Keratinocyte (primary cell): Measurements from ENCODE around the gene TFR2. TPM values are rescaled to one million over a fixed set of nuclear protein-coding genes. Genes with fewer than 3 reads are reported as not detected.

Experiments
- DNase-seq: peaks from one replicate; pipeline ENCODE4 v3.0.0-alpha.2; 2011; ENCODE audit warnings: low read depth, missing footprints, low spot score
- FAIRE-seq: peaks from 2 replicates; lab custom pipeline; 2011; peaks lifted over from hg19 to GRCh38; lab: Jason Lieb, UNC
- H2AFZ ChIP-seq: 2 replicates; pipeline ENCODE4 v1.6.0; 2012; ENCODE audit warnings: low read length, control low read depth, inconsistent platforms; ENCODE audit not compliant: control insufficient read depth
- H3K27ac ChIP-seq: 2 replicates; pipeline ENCODE4 v1.5.1; 2011; ENCODE audit warnings: low read length; ENCODE audit not compliant: control insufficient read depth, insufficient read depth
- H3K27me3 ChIP-seq: 3 replicates; pipeline ENCODE4 v1.6.0; 2011; ENCODE audit warnings: low read length; ENCODE audit not compliant: control insufficient read depth, insufficient read depth; ENCODE audit errors: extremely low read depth
- H3K36me3 ChIP-seq, 2 experiments: 2 replicates in 1 of 2; 3 replicates in 1 of 2; pipeline ENCODE4 v1.5.1; 2011; ENCODE audit warnings: low read length in 2 of 2, mild to moderate bottlenecking in 1 of 2; ENCODE audit not compliant: control insufficient read depth in 2 of 2, insufficient read depth in 2 of 2; ENCODE audit errors: extremely low read depth in 1 of 2
- H3K4me1 ChIP-seq: 3 replicates; pipeline ENCODE4 v1.5.1; 2011; ENCODE audit warnings: low read length; ENCODE audit not compliant: control insufficient read depth, insufficient read depth; ENCODE audit errors: extremely low read depth
- H3K4me2 ChIP-seq: 3 replicates; pipeline ENCODE4 v1.6.0; 2011; ENCODE audit warnings: low read depth, low read length; ENCODE audit not compliant: control insufficient read depth, insufficient read depth; ENCODE audit errors: extremely low read depth
- H3K4me3 ChIP-seq, 3 experiments: fragments of 200-600 bp in 1 of 3; sonication (generic) in 1 of 3; 2 replicates in 2 of 3; 3 replicates in 1 of 3; pipeline ENCODE4 v1.5.1; 2011 to 2016; ENCODE audit warnings: low read length in 3 of 3, mild to moderate bottlenecking in 3 of 3, control low read depth in 2 of 3, inconsistent platforms in 1 of 3, low read depth in 1 of 3, mixed read lengths in 1 of 3, mixed run types in 1 of 3, moderate library complexity in 1 of 3; ENCODE audit not compliant: control insufficient read depth in 2 of 3, insufficient read depth in 2 of 3; ENCODE audit errors: extremely low read depth in 1 of 3
- H3K79me2 ChIP-seq: 2 replicates; pipeline ENCODE4 v1.6.0; 2012; ENCODE audit warnings: low read length; ENCODE audit not compliant: control insufficient read depth, insufficient read depth
- H3K9ac ChIP-seq: 3 replicates; pipeline ENCODE4 v1.6.0; 2011; ENCODE audit warnings: low read length; ENCODE audit not compliant: control insufficient read depth, insufficient read depth; ENCODE audit errors: extremely low read depth
- H3K9me1 ChIP-seq: 3 replicates; pipeline ENCODE4 v1.6.0; 2011; ENCODE audit warnings: low read length; ENCODE audit not compliant: control insufficient read depth, insufficient read depth; ENCODE audit errors: extremely low read depth
- H3K9me3 ChIP-seq: 2 replicates; pipeline ENCODE4 v1.5.1; 2012; ENCODE audit warnings: low read depth, low read length; ENCODE audit not compliant: control insufficient read depth
- H4K20me1 ChIP-seq: 3 replicates; pipeline ENCODE4 v1.6.0; 2011; ENCODE audit warnings: low read length; ENCODE audit not compliant: control insufficient read depth, insufficient read depth; ENCODE audit errors: extremely low read depth
- CTCF ChIP-seq, 3 experiments: IDR thresholded peaks in 1 of 3; conservative IDR thresholded peaks in 1 of 3; optimal IDR thresholded peaks in 1 of 3; 2 replicates in 2 of 3; 3 replicates in 1 of 3; pipeline versions ENCODE3 to v1.5.1; 2011; ENCODE audit warnings: low read length in 3 of 3, mild to moderate bottlenecking in 3 of 3, moderate library complexity in 2 of 3, control low read depth in 1 of 3, inconsistent platforms in 1 of 3; ENCODE audit not compliant: insufficient read depth in 2 of 3; ENCODE audit errors: extremely low read depth in 1 of 3
- EZH2 ChIP-seq: IDR thresholded peaks from one replicate; pipeline ENCODE4 v1.6.1; 2012; ENCODE audit warnings: inconsistent platforms, mild to moderate bottlenecking, low read length, moderate library complexity
- dilution Hi-C: fragments of 300-500 bp; cut with MboI; formaldehyde crosslinking; loops from one replicate; pipeline ENCODE4 v1.7.0; 2020; ENCODE audit warnings: low sequenced_read_pairs; ENCODE audit not compliant: extremely low pct_ligation_motif_present
- polyA plus RNA-seq, 5 experiments: library from polyadenylated mRNA; depleted of rRNA in 3 of 5; stranded (reverse) in 3 of 5; stranded (forward) in 1 of 5; unstranded in 1 of 5; fragments of >200 nt; gene quantifications; 1 replicate in 1 of 5; 2 replicates in 3 of 5; 3 replicates in 1 of 5; pipeline versions ENCODE4 v1.2.1 to v1.2.3, GENCODE V29; 2011 to 2012; ENCODE audit warnings: missing spikeins in 2 of 5, low read depth in 1 of 5, low replicate concordance in 1 of 5

Gene TFR2
- polyA plus RNA-seq, 1 donor (not counting 4 experiments of a cell fraction or from before 2014, with no cell fraction given) = 0.12 TPM

DNA sequence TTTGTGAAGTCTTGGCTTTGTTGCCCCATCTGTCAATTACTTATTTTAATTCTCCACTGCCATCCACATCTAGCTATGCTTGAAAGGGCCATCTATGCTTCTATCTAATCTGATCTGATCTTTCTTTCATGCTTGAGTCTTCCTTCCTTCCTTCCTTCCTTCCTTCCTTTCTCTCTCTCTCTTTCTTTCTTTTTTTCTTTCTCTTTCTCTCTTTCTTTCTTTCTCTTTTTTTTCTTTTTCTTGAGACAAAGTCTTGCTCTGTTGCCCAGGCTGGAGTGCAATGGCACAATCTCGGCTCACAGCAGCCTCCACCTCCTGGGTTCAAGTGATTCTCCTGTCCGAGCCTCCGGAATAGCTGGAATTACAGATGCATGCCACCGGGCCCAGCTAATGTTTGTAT, 11.3 kb downstream of the TFR2 start:
- H3K4me1 ChIP-seq = peaks cover 12% of the 10 kb centered on the region
- H3K9me3 ChIP-seq = no peaks in the 10 kb centered on the region
- H3K9ac ChIP-seq = no peak overlapping the region
- dilution Hi-C loops = no loop called here
- H3K27me3 ChIP-seq = peaks cover 10% of the 10 kb centered on the region
- H3K9me1 ChIP-seq = no peaks in the 10 kb centered on the region
- no peak overlapping the region for H3K4me2 ChIP-seq
- H2AFZ ChIP-seq = no peak overlapping the region
- TF ChIP-seq EZH2 = no peak
- no peak for TF ChIP-seq CTCF (optimal IDR thresholded peaks at IDR 0.05 in 1 of 3, IDR thresholded peaks at IDR 0.05 in 1 of 3, conservative IDR thresholded peaks at IDR 0.05 in 1 of 3; ENCODE audit: extremely low read depth in 1 of 3, insufficient read depth in 2 of 3, low read length in 3 of 3)
- no peak overlapping the region for H3K4me3 ChIP-seq
- H3K79me2 ChIP-seq = no peaks in the 10 kb centered on the region
- H3K36me3 ChIP-seq = no peaks in the 10 kb centered on the region
- H4K20me1 ChIP-seq = no peaks in the 10 kb centered on the region
- FAIRE-seq (no peak), DNase-seq (no peak)
- H3K27ac ChIP-seq = no peak overlapping the region

- H3K9me1 ChIP-seq = no peaks in the 10 kb centered on the region
- no peaks in the 10 kb centered on the region for H3K79me2 ChIP-seq
- no peak overlapping the region for H3K27ac ChIP-seq
- dilution Hi-C loops = no loop called here
- no peak overlapping the region for H2AFZ ChIP-seq
- TF ChIP-seq EZH2 = no peak
- TF ChIP-seq CTCF (optimal IDR thresholded peaks at IDR 0.05 in 1 of 3, IDR thresholded peaks at IDR 0.05 in 1 of 3, conservative IDR thresholded peaks at IDR 0.05 in 1 of 3; ENCODE audit: extremely low read depth in 1 of 3, insufficient read depth in 2 of 3, low read length in 3 of 3) = peak; percentile 35 to 61 (median 38)
- no peak overlapping the region for H3K9ac ChIP-seq
- no peak overlapping the region for H3K4me2 ChIP-seq
- H3K27me3 ChIP-seq = peaks cover 10% of the 10 kb centered on the region
- no peak for DNase-seq
- H3K4me3 ChIP-seq = no peak overlapping the region
- FAIRE-seq = no peak
- H4K20me1 ChIP-seq = no peaks in the 10 kb centered on the region
- H3K36me3 ChIP-seq = no peaks in the 10 kb centered on the region
- peaks cover 12% of the 10 kb centered on the region for H3K4me1 ChIP-seq
- H3K9me3 ChIP-seq = no peaks in the 10 kb centered on the region
Measured at GRCh38 chr7:100629117-100629716, 12.1 kb downstream of the TFR2 start.
